Activated naive CD4-positive, alpha-beta T cell treated with anti-CD3 and anti-CD28 coated beads for 36 hours (primary cell): ENCODE data around the gene SRSF8. TPM values are rescaled to one million over a fixed set of nuclear protein-coding genes. Genes with fewer than 3 reads are reported as not detected.

Experiments
- CTCF ChIA-PET: fragments of 350-600 bp; sonication (Branson Sonifier 250); formaldehyde crosslinking; loops from one replicate; lab custom pipeline; 2021; ENCODE audit warnings: antibody characterized with exemption; lab: Charles Lee
- DNase-seq: peaks from one replicate; pipeline ENCODE4 v3.0.0-alpha.2; 2020
- H3K27ac Mint-ChIP-seq: one replicate; pipeline ENCODE4 v1.8.0; 2021; ENCODE audit warnings: mild to moderate bottlenecking, mixed read lengths
- H3K27me3 Mint-ChIP-seq: one replicate; pipeline ENCODE4 v1.8.0; 2021; ENCODE audit warnings: low read depth, mixed read lengths
- H3K36me3 Mint-ChIP-seq: one replicate; pipeline ENCODE4 v1.8.0; 2021; ENCODE audit warnings: low read depth, mixed read lengths
- H3K4me1 Mint-ChIP-seq: one replicate; pipeline ENCODE4 v1.8.0; 2021; ENCODE audit warnings: low read depth, mixed read lengths
- H3K4me3 Mint-ChIP-seq: one replicate; pipeline ENCODE4 v1.8.0; 2021; ENCODE audit warnings: mild to moderate bottlenecking, moderate library complexity, mixed read lengths
- H3K9me3 Mint-ChIP-seq: one replicate; pipeline ENCODE4 v1.8.0; 2021; ENCODE audit warnings: mixed read lengths
- intact Hi-C: fragments of 100-400 bp; cut with micrococcal nuclease; formaldehyde crosslinking; loops from one replicate; pipeline ENCODE4 v1.15.1; 2023
- total RNA-seq, 2 experiments: library from RNA; stranded (reverse); gene quantifications; one replicate each; pipeline ENCODE4 v1.2.3, GENCODE V29; 2021

SRSF8 gene
- total RNA-seq, 2 experiments from 2014 or later, result 20.5 to 22.9 TPM

DNA sequence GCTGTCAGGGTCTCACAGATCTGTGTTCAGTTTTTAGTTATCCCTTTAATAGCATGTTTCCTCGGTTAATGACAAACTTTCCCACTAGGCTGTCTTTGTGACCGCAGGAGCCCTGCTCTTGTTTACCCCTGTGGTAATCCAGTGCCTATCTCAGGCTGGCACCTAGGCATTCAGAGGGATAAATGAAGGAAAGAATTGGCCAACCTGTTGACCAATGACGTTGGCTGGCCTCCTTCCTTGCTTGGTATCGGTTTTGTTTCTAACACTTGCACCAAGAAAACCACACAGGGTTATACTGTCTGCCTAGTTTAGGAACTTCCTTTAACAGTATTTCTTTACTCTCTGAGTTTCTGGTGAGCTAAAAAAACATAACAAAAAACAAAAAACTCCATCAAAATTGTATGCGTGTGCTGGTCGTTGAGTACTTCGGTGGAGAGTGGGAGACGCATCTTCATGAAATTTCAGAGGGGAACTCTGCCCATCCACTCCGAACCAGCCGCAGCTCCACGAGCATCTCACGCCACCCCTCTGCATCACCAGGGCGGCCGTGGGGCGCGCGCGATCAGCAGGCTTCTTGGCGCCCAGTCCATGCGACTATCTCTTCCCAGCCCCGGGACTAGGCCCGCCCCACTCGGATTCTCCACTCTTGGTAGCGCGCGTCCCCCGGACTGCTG lies 22.4 kb downstream of the SRSF8 start:
- H3K9me3 Mint-ChIP-seq, result no peaks in the 10 kb centered on the region
- peak overlapping the region; percentile 84 for H3K4me3 Mint-ChIP-seq
- no peaks in the 10 kb centered on the region for H3K27me3 Mint-ChIP-seq
- peaks cover 65% of the 10 kb centered on the region for H3K4me1 Mint-ChIP-seq
- peak overlapping the region; percentile 87 for H3K27ac Mint-ChIP-seq
- peaks cover 3% of the 10 kb centered on the region for H3K36me3 Mint-ChIP-seq
- intact Hi-C loops, result loop anchor here (1.0 to 10.0 kb wide), 9 partner anchors 20 to 1178 kb away; partner anchors contain the start of gene SESN3
- peak; percentile 50 for DNase-seq
- CTCF ChIA-PET, result interaction anchor here (1.1 to 9.4 kb wide), 4 partner anchors 9 to 172 kb away, joined by 3 to 132 read pairs (median 6); partner anchors contain the start of gene SRSF8

DNA sequence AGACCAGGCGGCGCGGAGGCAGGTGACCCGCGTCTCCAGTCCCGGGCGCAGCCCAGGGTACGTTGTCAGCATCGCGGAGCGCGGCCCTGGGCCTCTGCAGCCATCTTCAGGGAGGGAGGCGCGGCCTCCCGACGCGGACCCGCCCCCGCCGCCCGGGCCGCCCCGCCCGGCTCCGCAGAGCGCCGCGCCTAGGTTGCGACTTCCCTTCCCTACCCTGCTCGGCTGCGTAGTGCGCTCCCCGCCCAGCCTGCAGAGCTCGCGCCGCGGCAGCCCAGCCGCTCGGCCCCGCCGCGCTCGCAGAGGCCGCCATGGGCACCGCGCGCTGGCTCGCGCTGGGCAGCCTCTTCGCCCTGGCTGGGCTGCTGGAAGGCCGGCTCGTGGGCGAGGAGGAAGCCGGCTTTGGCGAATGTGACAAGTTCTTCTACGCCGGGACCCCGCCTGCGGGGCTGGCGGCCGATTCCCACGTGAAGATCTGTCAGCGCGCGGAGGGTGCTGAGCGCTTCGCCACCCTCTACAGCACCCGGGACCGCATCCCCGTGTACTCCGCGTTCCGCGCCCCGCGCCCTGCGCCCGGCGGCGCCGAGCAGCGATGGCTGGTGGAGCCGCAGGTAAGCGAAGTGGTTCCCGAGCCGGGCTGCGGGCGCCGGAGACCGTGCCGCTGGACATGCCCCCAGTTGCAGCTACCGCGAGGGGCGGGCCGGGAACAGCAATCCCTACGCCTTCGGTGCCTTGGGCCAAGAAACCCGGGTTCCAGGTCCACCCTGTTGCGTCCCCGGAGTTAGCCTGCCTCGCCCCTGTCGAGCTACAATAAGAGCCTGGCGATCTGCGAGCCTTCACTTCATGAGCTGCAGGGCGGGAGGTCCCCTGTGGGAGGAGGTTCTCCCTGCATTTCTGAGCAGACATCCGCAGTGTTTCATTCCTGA lies 23.2 kb downstream of the SRSF8 start, which contains the start of gene ENDOD1:
Gene ENDOD1, plus strand, starts transcription at position 227 of the 923 bp plus-strand sequence. Its CDS starts 82 bp downstream, at position 309.
- H3K9me3 Mint-ChIP-seq, result no peaks in the 10 kb centered on the region
- H3K27ac Mint-ChIP-seq, result peak within 1 kb of the TSS; percentile 87
- peak; percentile 82 for DNase-seq
- CTCF ChIA-PET, result interaction anchor here (1.1 to 9.4 kb wide), 8 partner anchors 10 to 615 kb away, joined by 3 to 132 read pairs (median 6); partner anchors contain the start of gene SRSF8
- H3K27me3 Mint-ChIP-seq, result no peaks in the 10 kb centered on the region
- intact Hi-C loops, result loop anchor here (1.0 to 10.0 kb wide), 10 partner anchors 21 to 1345 kb away; partner anchors contain the start of genes C11orf54, SESN3 and TAF1D
- H3K4me1 Mint-ChIP-seq, result peaks cover 64% of the 10 kb centered on the region
- peak within 1 kb of the TSS; percentile 86 for H3K4me3 Mint-ChIP-seq
- peaks cover 3% of the 10 kb centered on the region for H3K36me3 Mint-ChIP-seq

DNA sequence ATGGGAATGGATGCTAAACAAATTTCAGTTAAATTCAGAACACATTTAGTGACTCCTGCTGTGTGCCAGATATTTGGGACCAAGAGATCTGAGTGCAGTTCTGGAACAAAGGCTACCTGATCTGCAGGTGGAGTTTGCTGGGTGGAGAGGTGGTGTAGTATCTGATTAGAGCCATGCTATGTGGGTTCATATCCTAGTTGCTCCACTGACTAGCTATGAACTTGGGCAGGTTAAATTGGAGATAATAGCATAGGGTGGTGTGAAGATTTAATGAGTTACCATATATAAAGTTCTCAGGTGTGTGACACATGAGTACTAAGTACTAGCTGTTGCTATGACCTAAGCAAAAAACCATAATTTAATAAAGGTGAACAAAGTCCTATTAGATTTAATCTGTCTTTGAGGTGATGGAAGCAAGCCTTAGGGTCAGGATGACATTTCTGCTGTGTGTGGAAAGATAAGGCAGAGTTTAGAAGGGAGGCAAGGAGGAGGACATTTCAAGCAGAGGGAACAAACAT lies 25.0 kb downstream of the SRSF8 start:
- no peaks in the 10 kb centered on the region for H3K27me3 Mint-ChIP-seq
- no peaks in the 10 kb centered on the region for H3K9me3 Mint-ChIP-seq
- peak overlapping the region; percentile 86 for H3K4me3 Mint-ChIP-seq
- H3K36me3 Mint-ChIP-seq, result peaks cover 3% of the 10 kb centered on the region
- DNase-seq, result no peak
- no peak overlapping the region for H3K27ac Mint-ChIP-seq
- CTCF ChIA-PET, result interaction anchor here (1.9 to 9.4 kb wide), 3 partner anchors 11 to 60 kb away, joined by 9 to 132 read pairs (median 9); partner anchors contain the start of gene SRSF8
- intact Hi-C loops, result loop anchor here (10.0 kb wide), 1 partner anchor 1347 kb away; the partner anchor contains the start of genes C11orf54 and TAF1D
- peaks cover 66% of the 10 kb centered on the region for H3K4me1 Mint-ChIP-seq

DNA sequence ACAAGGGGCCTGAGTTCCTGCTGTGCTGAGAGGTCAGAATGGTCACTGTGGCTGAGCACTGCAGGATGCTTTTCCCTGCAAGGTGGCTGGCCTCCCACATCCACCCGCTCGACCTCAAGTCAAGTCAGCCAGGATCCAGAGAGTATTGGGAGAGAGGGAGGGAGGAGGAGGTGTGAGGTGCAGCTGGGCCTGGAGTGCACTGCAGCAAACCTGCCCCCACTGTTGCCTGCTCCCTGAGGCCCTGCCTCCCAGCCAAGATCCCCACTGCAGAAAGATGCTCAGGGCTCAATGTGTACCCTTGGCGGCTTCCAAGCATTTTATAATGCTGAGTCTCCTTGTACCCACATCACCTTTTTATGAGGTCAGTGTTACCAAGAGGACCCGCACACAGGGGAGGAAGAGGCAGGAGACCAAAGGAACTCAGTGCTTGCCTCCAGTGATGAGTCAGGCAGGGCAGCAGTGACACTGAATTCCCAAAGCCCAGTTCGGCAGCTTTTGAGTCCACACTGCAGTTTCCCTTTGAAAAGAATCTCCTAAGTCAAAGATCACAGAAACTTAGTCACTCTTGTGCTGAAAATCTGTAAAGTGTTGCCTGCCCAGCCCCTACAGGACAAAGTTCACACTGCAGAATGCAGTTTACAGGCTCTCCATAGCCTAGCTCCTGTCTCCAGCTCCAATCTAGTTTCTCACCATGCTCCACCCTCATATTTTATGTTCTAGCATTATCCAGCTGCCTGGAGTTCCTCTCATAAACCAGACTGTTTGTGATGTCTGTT lies 26.0 kb downstream of the SRSF8 start:
- Mint-ChIP-seq H3K27me3 (no peaks in the 10 kb centered on the region), H3K36me3 (peaks cover 3% of the 10 kb centered on the region), H3K9me3 (no peaks in the 10 kb centered on the region), H3K4me1 (peaks cover 75% of the 10 kb centered on the region), H3K27ac (no peak overlapping the region), H3K4me3 (no peak overlapping the region)
- intact Hi-C loops, result loop anchor here (10.0 kb wide), 1 partner anchor 1348 kb away; the partner anchor contains the start of genes C11orf54 and TAF1D
- DNase-seq, result peak; percentile 59
- CTCF ChIA-PET, result interaction anchor here (0.7 to 9.4 kb wide), 9 partner anchors 8 to 55 kb away, joined by 3 to 132 read pairs (median 5); partner anchors contain the start of gene SRSF8

DNA sequence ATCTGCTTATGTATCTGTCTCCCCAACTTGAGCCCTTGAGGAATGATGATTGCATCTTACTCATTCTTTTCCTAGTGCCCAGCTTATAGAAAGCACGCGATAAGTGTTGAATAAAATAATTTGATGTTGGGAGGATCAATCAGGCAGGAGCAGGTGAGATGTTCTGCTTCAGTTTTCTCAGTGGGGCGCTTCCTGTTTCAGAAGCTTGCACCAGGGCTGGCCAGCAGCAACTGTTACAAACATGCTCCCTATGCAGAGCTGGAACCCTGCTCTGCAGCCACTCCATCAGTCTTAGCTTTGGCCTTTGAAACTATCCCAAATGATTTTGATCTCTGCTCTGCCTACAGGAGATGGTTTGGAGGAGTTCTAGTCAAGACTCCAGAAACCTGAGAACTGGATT lies 26.8 kb downstream of the SRSF8 start:
- no peak for DNase-seq
- peaks cover 71% of the 10 kb centered on the region for H3K4me1 Mint-ChIP-seq
- H3K9me3 Mint-ChIP-seq, result no peaks in the 10 kb centered on the region
- H3K27ac Mint-ChIP-seq, result no peak overlapping the region
- H3K36me3 Mint-ChIP-seq, result peaks cover 9% of the 10 kb centered on the region
- H3K27me3 Mint-ChIP-seq, result no peaks in the 10 kb centered on the region
- intact Hi-C loops, result loop anchor here (10.0 kb wide), 1 partner anchor 1349 kb away; the partner anchor contains the start of genes C11orf54 and TAF1D
- H3K4me3 Mint-ChIP-seq, result no peak overlapping the region
- CTCF ChIA-PET, result interaction anchor here (1.0 to 9.4 kb wide), 8 partner anchors 9 to 54 kb away, joined by 3 to 132 read pairs (median 7); partner anchors contain the start of gene SRSF8

DNA sequence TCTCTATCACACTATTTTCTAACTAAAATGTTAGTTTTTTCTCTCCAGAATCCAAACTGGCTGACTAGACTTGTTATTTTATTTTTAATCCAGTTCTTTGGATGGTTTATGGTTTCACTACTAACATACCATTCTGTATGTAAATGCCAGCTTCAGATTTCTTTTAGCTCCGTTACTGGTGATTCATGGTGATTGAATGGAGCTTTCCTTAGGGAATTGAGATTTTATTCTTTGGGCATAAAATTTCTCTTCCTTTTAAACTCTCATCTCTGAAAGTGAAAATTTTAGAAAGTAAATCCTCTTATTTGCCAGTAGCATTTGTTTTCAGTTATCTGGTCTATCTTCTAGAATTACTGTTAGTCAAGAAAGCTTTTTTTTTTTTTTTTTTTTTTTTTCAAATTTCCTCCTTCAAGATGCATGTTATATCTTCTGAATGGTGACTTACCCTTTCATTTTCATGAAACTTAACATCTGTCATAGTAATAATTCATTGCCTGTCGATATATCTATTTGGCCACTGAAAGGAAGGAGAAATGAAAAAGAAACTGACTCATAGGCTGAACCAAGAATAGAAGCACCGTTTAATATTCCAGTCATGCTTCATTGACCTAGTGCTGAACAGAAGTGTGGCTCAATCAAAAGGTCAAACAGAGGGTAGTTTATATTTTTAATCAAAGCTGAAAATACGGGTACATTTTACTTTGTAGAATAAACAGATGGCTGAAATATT lies 29.3 kb downstream of the SRSF8 start:
- H3K4me3 Mint-ChIP-seq, result peak overlapping the region; percentile 17
- CTCF ChIA-PET, result interaction anchor here (0.7 to 9.4 kb wide), 4 partner anchors 10 to 376 kb away, joined by 3 to 132 read pairs (median 3); partner anchors contain the start of gene SRSF8
- no peaks in the 10 kb centered on the region for H3K9me3 Mint-ChIP-seq
- H3K36me3 Mint-ChIP-seq, result peaks cover 14% of the 10 kb centered on the region
- intact Hi-C loops, result loop anchor here (10.0 kb wide), 1 partner anchor 1351 kb away; the partner anchor contains the start of genes C11orf54 and TAF1D
- no peaks in the 10 kb centered on the region for H3K27me3 Mint-ChIP-seq
- no peak overlapping the region for H3K27ac Mint-ChIP-seq
- DNase-seq, result no peak
- H3K4me1 Mint-ChIP-seq, result peaks cover 59% of the 10 kb centered on the region

DNA sequence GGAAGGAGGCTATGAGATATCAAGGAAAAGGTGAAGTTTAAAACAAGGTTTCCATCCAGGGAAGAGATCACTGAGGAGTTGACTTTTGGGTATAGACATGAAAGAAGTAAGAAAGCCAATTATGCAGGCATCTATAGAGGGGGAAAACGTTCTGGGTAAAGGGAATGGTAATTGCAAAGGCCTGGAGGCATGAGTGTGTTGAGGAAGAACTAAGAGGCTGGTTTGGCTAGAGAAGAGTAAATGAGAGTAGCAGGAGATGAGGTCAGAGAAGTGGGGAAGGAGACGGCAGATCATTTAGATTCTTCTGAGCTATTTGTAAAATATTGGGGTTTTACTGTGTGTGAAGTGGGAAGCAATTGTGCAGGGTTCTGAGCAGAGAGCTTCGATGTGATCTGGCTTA lies 30.5 kb downstream of the SRSF8 start:
- Mint-ChIP-seq H3K27me3 (no peaks in the 10 kb centered on the region), H3K4me1 (peaks cover 47% of the 10 kb centered on the region), H3K36me3 (peaks cover 14% of the 10 kb centered on the region), H3K9me3 (no peaks in the 10 kb centered on the region), H3K4me3 (no peak overlapping the region), H3K27ac (no peak overlapping the region)
- intact Hi-C loops, result loop anchor here (10.0 kb wide), 1 partner anchor 1352 kb away; the partner anchor contains the start of genes C11orf54 and TAF1D
- CTCF ChIA-PET, result interaction anchor here (1.0 kb wide), 1 partner anchor 30 kb away, joined by 4 read pairs; the partner anchor contains the start of gene SRSF8
- DNase-seq, result no peak

DNA sequence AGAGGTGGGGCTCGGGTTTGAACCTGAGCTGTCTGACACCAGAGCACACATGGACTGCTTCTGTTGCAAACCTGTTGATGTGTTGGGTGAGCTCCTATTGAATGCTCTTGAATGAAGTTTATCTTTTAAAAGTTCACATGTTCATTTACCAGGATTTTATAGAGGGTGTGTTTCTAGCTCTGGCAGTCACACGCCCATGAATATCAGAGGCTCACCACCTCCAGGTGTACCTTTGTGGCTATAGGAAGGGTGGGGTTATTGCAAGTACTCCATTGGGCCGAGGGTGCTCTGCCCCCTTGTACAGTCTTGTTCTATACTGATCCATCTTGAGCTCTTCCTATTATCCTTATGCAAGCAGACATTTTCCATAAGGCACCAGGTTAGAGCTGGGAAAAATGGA lies 32.1 kb downstream of the SRSF8 start:
- no peak overlapping the region for H3K27ac Mint-ChIP-seq
- peaks cover 37% of the 10 kb centered on the region for H3K4me1 Mint-ChIP-seq
- peaks cover 14% of the 10 kb centered on the region for H3K36me3 Mint-ChIP-seq
- DNase-seq, result no peak
- H3K9me3 Mint-ChIP-seq, result no peaks in the 10 kb centered on the region
- no peak overlapping the region for H3K4me3 Mint-ChIP-seq
- intact Hi-C loops, result loop anchor here (10.0 kb wide), 1 partner anchor 1354 kb away; the partner anchor contains the start of genes C11orf54 and TAF1D
- CTCF ChIA-PET, result interaction anchor here (1.2 kb wide), 1 partner anchor 38 kb away, joined by 4 read pairs; no protein-coding TSS in a partner anchor
- H3K27me3 Mint-ChIP-seq, result no peaks in the 10 kb centered on the region

DNA sequence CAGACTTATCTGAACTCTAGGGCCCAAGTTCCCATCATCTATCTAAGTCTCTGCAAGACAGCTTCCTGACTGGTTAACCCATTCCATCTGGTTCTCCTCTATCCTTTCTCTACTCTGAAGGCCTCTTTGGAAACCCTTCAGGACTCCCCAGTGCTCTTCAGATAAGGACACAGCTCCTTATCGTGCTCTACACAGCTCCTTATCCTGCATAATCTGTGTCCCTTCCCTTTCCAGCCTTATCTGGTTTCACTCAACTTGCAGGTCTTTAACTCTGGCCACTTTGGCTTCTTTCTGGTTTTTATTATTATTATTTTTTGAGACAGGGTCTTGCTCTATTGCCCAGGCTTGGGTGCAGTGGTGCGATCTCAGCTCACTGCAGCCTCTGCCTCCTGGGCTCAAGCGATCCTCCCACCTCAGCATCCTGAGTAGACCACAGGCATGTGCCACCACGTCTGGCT lies 33.5 kb downstream of the SRSF8 start:
- Mint-ChIP-seq H3K27me3 (no peaks in the 10 kb centered on the region), H3K27ac (no peak overlapping the region), H3K4me1 (peaks cover 26% of the 10 kb centered on the region), H3K4me3 (no peak overlapping the region), H3K36me3 (peaks cover 14% of the 10 kb centered on the region), H3K9me3 (no peaks in the 10 kb centered on the region)
- CTCF ChIA-PET, result no interaction called here
- no peak for DNase-seq
- intact Hi-C loops, result no loop called here

DNA sequence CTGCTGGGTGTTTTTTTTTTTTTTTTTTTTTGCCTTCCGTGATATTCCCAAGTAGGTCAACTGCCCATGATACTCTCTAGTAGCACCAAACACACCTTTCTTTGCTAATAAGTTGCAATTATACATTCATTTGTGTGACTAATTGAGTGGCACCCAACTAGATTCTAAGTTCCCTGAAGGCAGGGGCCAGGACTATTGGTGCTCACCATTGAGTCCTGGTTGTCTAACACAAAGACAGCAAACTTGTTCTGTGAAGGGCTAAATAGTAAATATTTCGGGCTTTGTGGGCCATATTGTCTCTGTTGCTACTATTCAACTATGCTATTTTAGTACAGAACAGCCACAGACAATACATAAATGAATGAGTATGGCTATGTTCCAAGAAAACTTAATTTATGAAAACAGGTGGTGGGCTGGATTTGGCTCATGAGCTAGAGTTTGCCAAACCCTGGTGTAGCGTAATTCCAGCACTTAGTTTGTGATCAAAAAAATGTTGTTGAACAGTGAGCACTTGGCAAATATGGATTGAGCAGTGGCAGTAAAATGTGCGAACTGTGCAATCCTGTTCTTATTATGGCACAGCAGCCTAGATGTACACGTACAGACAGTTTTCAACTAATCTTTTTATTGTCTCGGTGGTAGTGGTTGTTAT lies 34.3 kb downstream of the SRSF8 start:
- CTCF ChIA-PET, result interaction anchor here (1.5 kb wide), 1 partner anchor 34 kb away, joined by 4 read pairs; the partner anchor contains the start of gene SRSF8
- intact Hi-C loops, result no loop called here
- Mint-ChIP-seq H3K4me1 (peaks cover 18% of the 10 kb centered on the region), H3K27me3 (no peaks in the 10 kb centered on the region), H3K9me3 (no peaks in the 10 kb centered on the region), H3K27ac (no peak overlapping the region), H3K36me3 (peaks cover 14% of the 10 kb centered on the region), H3K4me3 (no peak overlapping the region)
- DNase-seq, result no peak
